WTC11 (cell line): ENCODE measurements around the gene HSPG2. TPM values are rescaled to one million over a fixed set of nuclear protein-coding genes. Genes with fewer than 3 reads are reported as not detected.

ENCODE experiments used
- ATAC-seq: fragments of 200-7000 bp; cut with Tn5 transposase; 2 replicates; pipeline ENCODE4 v1.10.0; 2021; ENCODE audit warnings: mild to moderate bottlenecking, moderate library complexity
- CTCF ChIA-PET: fragments of 300-600 bp; sonication (Branson Sonifier 250); formaldehyde crosslinking; loops from one replicate; lab custom pipeline; 2021; ENCODE audit warnings: antibody characterized with exemption; lab: Charles Lee
- POLR2A ChIA-PET: fragments of 350-600 bp; sonication (Branson Sonifier 250); formaldehyde crosslinking; loops from one replicate; lab custom pipeline; 2021; ENCODE audit warnings: antibody characterized with exemption; lab: Charles Lee
- DNase-seq: peaks from one replicate; pipeline ENCODE4 v3.0.0; 2021; ENCODE audit warnings: low spot score
- H3K27ac Mint-ChIP-seq: 2 replicates; pipeline ENCODE4 v1.8.0; 2021; ENCODE audit warnings: mixed read lengths
- H3K27me3 Mint-ChIP-seq: 2 replicates; pipeline ENCODE4 v1.8.0; 2021; ENCODE audit warnings: low read depth, mild to moderate bottlenecking, moderate library complexity, mixed read lengths
- H3K36me3 Mint-ChIP-seq: 2 replicates; pipeline ENCODE4 v1.8.0; 2021; ENCODE audit warnings: mixed read lengths
- H3K4me1 Mint-ChIP-seq: 2 replicates; pipeline ENCODE4 v1.8.0; 2022; ENCODE audit warnings: mixed read lengths
- H3K4me3 Mint-ChIP-seq: 2 replicates; pipeline ENCODE4 v1.8.0; 2021; ENCODE audit warnings: mild to moderate bottlenecking, moderate library complexity, mixed read lengths
- H3K9me3 Mint-ChIP-seq: 2 replicates; pipeline ENCODE4 v1.8.0; 2021; ENCODE audit warnings: mixed read lengths
- KAT7 ChIP-seq: sonication (generic); formaldehyde crosslinking; IDR thresholded peaks from 2 replicates; pipeline ENCODE4 v1.8.1; 2023; ENCODE audit warnings: missing genetic modification reagents, mild to moderate bottlenecking, borderline replicate concordance
- MAX ChIP-seq: sonication (generic); formaldehyde crosslinking; IDR thresholded peaks from 2 replicates; pipeline ENCODE4 v1.8.0; 2022; ENCODE audit warnings: mild to moderate bottlenecking, missing genetic modification reagents
- NFATC4 ChIP-seq: fragments of 250-450 bp; sonication (Bioruptor Pico); IDR thresholded peaks from 2 replicates; pipeline ENCODE4 v1.9.0; 2021; ENCODE audit warnings: mild to moderate bottlenecking
- NFE2L1 ChIP-seq: sonication (generic); formaldehyde crosslinking; IDR thresholded peaks from 2 replicates; pipeline ENCODE4 v1.8.1; 2023; ENCODE audit warnings: missing genetic modification reagents
- SP1 ChIP-seq: sonication (generic); formaldehyde crosslinking; conservative IDR thresholded peaks from 2 replicates; pipeline ENCODE4 v1.8.1; 2022; ENCODE audit warnings: missing genetic modification reagents
- TEAD1 ChIP-seq: sonication (generic); formaldehyde crosslinking; IDR thresholded peaks from 2 replicates; pipeline ENCODE4 v1.8.0; 2022; ENCODE audit warnings: mild to moderate bottlenecking, missing genetic modification reagents
- ZNF219 ChIP-seq: sonication (generic); formaldehyde crosslinking; IDR thresholded peaks from 2 replicates; pipeline ENCODE4 v1.8.0; 2023; ENCODE audit warnings: missing genetic modification reagents, mild to moderate bottlenecking, borderline replicate concordance
- ZNF263 ChIP-seq: sonication (generic); formaldehyde crosslinking; IDR thresholded peaks from 2 replicates; pipeline ENCODE4 v1.8.1; 2022; ENCODE audit warnings: low read depth, mild to moderate bottlenecking, moderate library complexity, missing genetic modification reagents
- ZNF532 ChIP-seq: fragments of 250-450 bp; sonication (Bioruptor Pico); IDR thresholded peaks from 2 replicates; pipeline ENCODE4 v1.9.0; 2021; ENCODE audit warnings: mild to moderate bottlenecking, borderline replicate concordance
- total RNA-seq: library from RNA; stranded (reverse); gene quantifications from 3 replicates; pipeline ENCODE4 v1.2.3, GENCODE V29; 2021
- TF ChIP-seq, protein P1 (sequence below): sonication (generic); formaldehyde crosslinking; IDR thresholded peaks from 2 replicates; pipeline ENCODE4 v1.8.1; 2022; ENCODE audit warnings: mild to moderate bottlenecking, moderate library complexity, missing genetic modification reagents
- TF ChIP-seq, protein P2 (sequence below): sonication (generic); formaldehyde crosslinking; IDR thresholded peaks from 2 replicates; pipeline ENCODE4 v1.8.0; 2022; ENCODE audit warnings: missing genetic modification reagents

The HSPG2 gene
- total RNA-seq, 1 experiment from 2014 or later: 120 TPM

DNA sequence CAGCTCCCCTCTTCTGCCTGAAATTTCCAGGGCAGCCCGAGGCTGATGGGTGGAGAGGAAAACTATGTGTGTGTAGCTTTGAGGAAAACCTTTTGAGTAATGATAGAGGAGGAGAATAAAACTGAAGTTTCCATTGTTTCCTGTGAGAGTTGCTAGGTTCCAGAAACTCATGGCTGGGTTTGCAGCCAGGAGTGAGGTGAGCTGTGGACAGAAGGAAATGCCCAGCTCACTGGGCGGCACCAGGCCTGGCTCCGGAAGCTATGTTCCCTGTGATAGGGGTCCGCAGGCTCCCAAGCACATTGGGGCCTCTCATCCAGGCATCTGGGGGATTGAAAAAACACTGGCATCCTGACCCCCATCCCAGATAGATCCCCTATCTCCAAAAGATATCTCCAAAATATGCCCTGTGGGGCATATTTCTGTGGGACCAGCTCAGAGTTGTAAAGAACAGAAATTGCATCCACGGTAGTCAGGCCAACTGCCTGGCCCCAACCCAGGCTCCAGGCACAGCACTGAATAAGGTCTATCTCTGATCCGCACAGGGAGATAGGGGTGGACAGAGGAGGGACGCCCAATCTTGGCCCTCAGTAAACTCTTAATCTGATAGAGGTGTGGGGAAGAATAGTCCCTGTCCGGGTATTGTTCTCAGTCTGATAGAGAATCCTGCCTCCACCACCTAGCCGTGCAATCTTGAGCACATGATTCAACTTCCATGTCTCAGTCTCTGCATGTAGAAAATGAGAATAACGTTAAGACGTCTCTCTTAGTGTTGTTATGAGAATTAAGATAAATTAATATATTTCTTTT, 1.8 kb upstream of the HSPG2 start:
- Mint-ChIP-seq H3K36me3 (no peaks in the 10 kb centered on the region), H3K4me1 (peaks cover 58% of the 10 kb centered on the region), H3K27ac (no peak overlapping the region), H3K9me3 (no peaks in the 10 kb centered on the region), H3K27me3 (peaks cover 7% of the 10 kb centered on the region; the same call in 1 of the 2 replicates), H3K4me3 (peak overlapping the region; percentile 72)
- CTCF ChIA-PET: interaction anchor here (0.6 to 1.6 kb wide), 5 partner anchors 13 to 301 kb away, joined by 3 to 6 read pairs (median 4); no protein-coding TSS in a partner anchor
- DNase-seq: no peak
- POLR2A ChIA-PET: no interaction called here
- no peak for TF ChIP-seq NFATC4 (CRISPR knock-in tag)
- ATAC-seq: no peak

- CTCF ChIA-PET: interaction anchor here (0.6 to 1.0 kb wide), 2 partner anchors 27 to 302 kb away, joined by 3 to 6 read pairs; no protein-coding TSS in a partner anchor
- no peaks in the 10 kb centered on the region for H3K9me3 Mint-ChIP-seq
- POLR2A ChIA-PET: interaction anchor here (0.5 to 1.0 kb wide), 3 partner anchors 19 to 75 kb away, joined by 3 to 6 read pairs (median 3); no protein-coding TSS in a partner anchor
- DNase-seq (peak; percentile 84), ATAC-seq (peak; percentile 78)
- TF ChIP-seq MAX (CRISPR knock-in tag) (peak; percentile 32; the same call in 1 of the 2 replicates), ZNF532 (no peak), ZNF219 (CRISPR knock-in tag) (no peak), KAT7 (CRISPR knock-in tag) (0 out of 2 replicates have a peak, but pooled peaks have one; percentile 32), SP1 (peak; percentile 59; the same call in 1 of the 2 replicates), ZNF263 (CRISPR knock-in tag) (no peak), TEAD1 (CRISPR knock-in tag) (no peak), NFE2L1 (peak; percentile 49; the same call in 1 of the 2 replicates)
- TF ChIP-seq, protein P1, sequence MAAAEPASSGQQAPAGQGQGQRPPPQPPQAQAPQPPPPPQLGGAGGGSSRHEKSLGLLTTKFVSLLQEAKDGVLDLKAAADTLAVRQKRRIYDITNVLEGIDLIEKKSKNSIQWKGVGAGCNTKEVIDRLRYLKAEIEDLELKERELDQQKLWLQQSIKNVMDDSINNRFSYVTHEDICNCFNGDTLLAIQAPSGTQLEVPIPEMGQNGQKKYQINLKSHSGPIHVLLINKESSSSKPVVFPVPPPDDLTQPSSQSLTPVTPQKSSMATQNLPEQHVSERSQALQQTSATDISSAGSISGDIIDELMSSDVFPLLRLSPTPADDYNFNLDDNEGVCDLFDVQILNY (CRISPR knock-in tag): 0 out of 2 replicates have a peak, but pooled peaks have one; percentile 42
- TF ChIP-seq, protein P2, sequence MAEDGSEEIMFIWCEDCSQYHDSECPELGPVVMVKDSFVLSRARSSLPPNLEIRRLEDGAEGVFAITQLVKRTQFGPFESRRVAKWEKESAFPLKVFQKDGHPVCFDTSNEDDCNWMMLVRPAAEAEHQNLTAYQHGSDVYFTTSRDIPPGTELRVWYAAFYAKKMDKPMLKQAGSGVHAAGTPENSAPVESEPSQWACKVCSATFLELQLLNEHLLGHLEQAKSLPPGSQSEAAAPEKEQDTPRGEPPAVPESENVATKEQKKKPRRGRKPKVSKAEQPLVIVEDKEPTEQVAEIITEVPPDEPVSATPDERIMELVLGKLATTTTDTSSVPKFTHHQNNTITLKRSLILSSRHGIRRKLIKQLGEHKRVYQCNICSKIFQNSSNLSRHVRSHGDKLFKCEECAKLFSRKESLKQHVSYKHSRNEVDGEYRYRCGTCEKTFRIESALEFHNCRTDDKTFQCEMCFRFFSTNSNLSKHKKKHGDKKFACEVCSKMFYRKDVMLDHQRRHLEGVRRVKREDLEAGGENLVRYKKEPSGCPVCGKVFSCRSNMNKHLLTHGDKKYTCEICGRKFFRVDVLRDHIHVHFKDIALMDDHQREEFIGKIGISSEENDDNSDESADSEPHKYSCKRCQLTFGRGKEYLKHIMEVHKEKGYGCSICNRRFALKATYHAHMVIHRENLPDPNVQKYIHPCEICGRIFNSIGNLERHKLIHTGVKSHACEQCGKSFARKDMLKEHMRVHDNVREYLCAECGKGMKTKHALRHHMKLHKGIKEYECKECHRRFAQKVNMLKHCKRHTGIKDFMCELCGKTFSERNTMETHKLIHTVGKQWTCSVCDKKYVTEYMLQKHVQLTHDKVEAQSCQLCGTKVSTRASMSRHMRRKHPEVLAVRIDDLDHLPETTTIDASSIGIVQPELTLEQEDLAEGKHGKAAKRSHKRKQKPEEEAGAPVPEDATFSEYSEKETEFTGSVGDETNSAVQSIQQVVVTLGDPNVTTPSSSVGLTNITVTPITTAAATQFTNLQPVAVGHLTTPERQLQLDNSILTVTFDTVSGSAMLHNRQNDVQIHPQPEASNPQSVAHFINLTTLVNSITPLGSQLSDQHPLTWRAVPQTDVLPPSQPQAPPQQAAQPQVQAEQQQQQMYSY (CRISPR knock-in tag): peak; percentile 97
- peak overlapping the region; percentile 72 for H3K4me3 Mint-ChIP-seq
- peaks cover 64% of the 10 kb centered on the region for H3K4me1 Mint-ChIP-seq
- H3K27me3 Mint-ChIP-seq: peaks cover 3% of the 10 kb centered on the region; the same call in 1 of the 2 replicates
- no peaks in the 10 kb centered on the region for H3K36me3 Mint-ChIP-seq
- H3K27ac Mint-ChIP-seq: peak overlapping the region; percentile 77
Observed at GRCh38 chr1:21937372-21938121, 437 bp upstream of the HSPG2 start.
